ENCODE results near the gene FBXW8. TPM values are rescaled to one million over a fixed set of nuclear protein-coding genes. Genes with fewer than 3 reads are reported as not detected.

Gene FBXW8
- polyA plus RNA-seq, 2 of the 4 experiments (the other 2 are of a cell fraction): 9.8 to 15.7 TPM

- 80% methylated on average over 5 of the region's 5 CpGs for WGBS (ENCODE audit: missing lambda C conversion rate)
- H3K4me1 ChIP-seq: no peaks in the 10 kb centered on the region
- TF ChIP-seq ZFP36 (IDR thresholded peaks at IDR 0.05; ENCODE audit: borderline replicate concordance, partially characterized antibody): no peak
- H3K4me3 ChIP-seq: no peak overlapping the region
- no peak overlapping the region for H3K27ac ChIP-seq
- DNase-seq (ENCODE audit: low read depth in 1 of 2, low spot score in 1 of 2) (no peak), ATAC-seq (no peak), FAIRE-seq (no peak)
- ChIA-PET CTCF (interaction anchor here (0.7 kb wide), 1 partner anchor 124 kb away, joined by 3 read pairs; no protein-coding TSS in a partner anchor), POLR2A (no interaction called here)
- no peaks in the 10 kb centered on the region for H3K9me3 ChIP-seq
- no peak overlapping the region for H3K4me2 ChIP-seq
These were observed 58.2 kb downstream of the FBXW8 start for GRCh38 chr12:116968986-116969385.

GRCh38 chr12:116969615-116970585 lies 59.1 kb downstream of the FBXW8 start:
- 88% methylated on average over 30 of the region's 30 CpGs for WGBS (ENCODE audit: missing lambda C conversion rate)
- no peak overlapping the region for H3K4me3 ChIP-seq
- H3K9me3 ChIP-seq: no peaks in the 10 kb centered on the region
- no peak for TF ChIP-seq ATOH8 (CRISPR knock-in tag; IDR thresholded peaks at IDR 0.05; ENCODE audit: low read depth)
- no peak for TF ChIP-seq FOSL2 (IDR thresholded peaks at IDR 0.05)
- no peak for TF ChIP-seq FOSL2 (CRISPR knock-in tag; IDR thresholded peaks at IDR 0.05)
- CTCF ChIA-PET: interaction anchor here (0.7 kb wide), 1 partner anchor 123 kb away, joined by 3 read pairs; no protein-coding TSS in a partner anchor
- ATAC-seq (no peak), DNase-seq (ENCODE audit: low read depth in 1 of 2, low spot score in 1 of 2) (no peak), FAIRE-seq (no peak)
- H3K4me1 ChIP-seq: no peaks in the 10 kb centered on the region
- H3K4me2 ChIP-seq: no peak overlapping the region
- H3K27ac ChIP-seq: no peak overlapping the region
- POLR2A ChIA-PET: no interaction called here

GRCh38 chr12:116971222-116971621 lies 60.5 kb downstream of the FBXW8 start:
- no peak overlapping the region for H3K4me3 ChIP-seq
- WGBS (ENCODE audit: missing lambda C conversion rate): 90% methylated on average over 4 of the region's 4 CpGs

GRCh38 chr12:116975779-116976393 lies 65.1 kb downstream of the FBXW8 start:
- FAIRE-seq (no peak), ATAC-seq (no peak), DNase-seq (ENCODE audit: low read depth in 1 of 2, low spot score in 1 of 2) (no peak)
- no peaks in the 10 kb centered on the region for H3K9me3 ChIP-seq
- no peak overlapping the region for H3K27ac ChIP-seq
- no peak overlapping the region for H3K4me3 ChIP-seq
- 88% methylated on average over 3 of the region's 3 CpGs for WGBS (ENCODE audit: missing lambda C conversion rate)
- no peaks in the 10 kb centered on the region for H3K4me1 ChIP-seq
- POLR2A ChIA-PET: no interaction called here
- CTCF ChIA-PET: interaction anchor here (0.6 to 0.8 kb wide), 2 partner anchors 19 to 78 kb away, joined by 3 read pairs; no protein-coding TSS in a partner anchor
- TF ChIP-seq GATA3 (IDR thresholded peaks at IDR 0.05; ENCODE audit: borderline replicate concordance): no peak
- no peak for TF ChIP-seq HOXB5 (CRISPR knock-in tag; IDR thresholded peaks at IDR 0.05)
- no peak for TF ChIP-seq POLR2A (IDR thresholded peaks at IDR 0.05; ENCODE audit: low read length)
- TF ChIP-seq MAFK (IDR thresholded peaks at IDR 0.05; ENCODE audit: partially characterized antibody): peak; percentile 85
- no peak overlapping the region for H3K4me2 ChIP-seq

More at GRCh38 chr12:116971222-116971621, 60.5 kb downstream of the FBXW8 start:
- no peak for DNase-seq (ENCODE audit: low read depth in 1 of 2, low spot score in 1 of 2)
- H3K4me1 ChIP-seq: no peaks in the 10 kb centered on the region
- POLR2A ChIA-PET: no interaction called here
- H3K9me3 ChIP-seq: no peaks in the 10 kb centered on the region
- H3K27ac ChIP-seq: no peak overlapping the region
- FAIRE-seq: no peak
- no peak overlapping the region for H3K4me2 ChIP-seq
- CTCF ChIA-PET: no interaction called here
- TF ChIP-seq EHMT2 (IDR thresholded peaks at IDR 0.05; ENCODE audit: low read depth): no peak
- TF ChIP-seq MAZ (IDR thresholded peaks at IDR 0.05; ENCODE audit: borderline replicate concordance, low read depth, low read length): no peak
- TF ChIP-seq TP53 (CRISPR knock-in tag; IDR thresholded peaks at IDR 0.05): no peak
- no peak for ATAC-seq

- CTCF ChIA-PET: no interaction called here
- ATAC-seq (no peak), DNase-seq (ENCODE audit: low read depth in 1 of 2, low spot score in 1 of 2) (no peak), FAIRE-seq (no peak)
- Histone ChIP-seq H3K4me3 (no peak overlapping the region), H3K9me3 (no peaks in the 10 kb centered on the region), H3K4me2 (no peak overlapping the region), H3K27ac (no peak overlapping the region), H3K4me1 (no peaks in the 10 kb centered on the region)
- POLR2A ChIA-PET: no interaction called here
- 93% methylated on average over 13 of the region's 13 CpGs for WGBS (ENCODE audit: missing lambda C conversion rate)
- no peak for TF ChIP-seq ZFP36 (IDR thresholded peaks at IDR 0.05; ENCODE audit: borderline replicate concordance, partially characterized antibody)
- TF ChIP-seq TFCP2L1 (CRISPR knock-in tag; IDR thresholded peaks at IDR 0.05): no peak
- no peak for TF ChIP-seq CHD2 (IDR thresholded peaks at IDR 0.05; ENCODE audit: low read length, partially characterized antibody)
- TF ChIP-seq HMGXB4 (CRISPR knock-in tag; IDR thresholded peaks at IDR 0.05; ENCODE audit: borderline replicate concordance): no peak
- TF ChIP-seq HOXB13 (CRISPR knock-in tag; IDR thresholded peaks at IDR 0.05; ENCODE audit: low read depth): no peak
- no peak for TF ChIP-seq MYC (IDR thresholded peaks at IDR 0.05; ENCODE audit: borderline replicate concordance, low read length)
- no peak for TF ChIP-seq MAX (IDR thresholded peaks at IDR 0.05)
- TF ChIP-seq KDM1A (IDR thresholded peaks at IDR 0.05; ENCODE audit: low read depth): no peak
- no peak for TF ChIP-seq NR3C1 (IDR thresholded peaks at IDR 0.05)
- no peak for TF ChIP-seq NPAS2 (CRISPR knock-in tag; IDR thresholded peaks at IDR 0.05; ENCODE audit: borderline replicate concordance)
These were observed 67.0 kb downstream of the FBXW8 start for GRCh38 chr12:116977465-116978380.
